Midbrain (tissue), 1 donor: ENCODE data around the gene GBP1.
"Not testable (repeated sequence)": the region's sequence is repeated elsewhere in the genome, so short reads cannot be mapped to it uniquely, and the experiment has no call there.

Experiments used
- DNase-seq: peaks from one replicate; lab custom pipeline; 2025; lab: John Stamatoyannopoulos, UW

Gene GBP1

DNA sequence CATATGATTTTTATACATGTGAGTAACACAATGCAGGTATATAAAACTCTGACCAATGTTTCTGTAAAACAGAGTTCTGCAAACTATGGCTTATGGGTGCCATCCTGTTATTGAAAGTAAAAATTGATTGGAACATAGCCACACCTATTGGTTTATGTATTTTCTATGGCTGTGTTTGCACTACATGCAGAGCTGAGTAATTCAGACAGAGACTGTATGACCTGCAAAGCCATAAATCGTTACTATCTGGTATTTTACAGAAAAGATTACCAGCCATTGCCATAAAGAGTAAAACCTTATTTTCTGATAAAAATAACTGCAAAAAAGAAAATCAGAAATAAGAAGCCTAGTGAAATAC is 13.1 kb downstream of the GBP1 start:
- DNase-seq, result no peak

DNA sequence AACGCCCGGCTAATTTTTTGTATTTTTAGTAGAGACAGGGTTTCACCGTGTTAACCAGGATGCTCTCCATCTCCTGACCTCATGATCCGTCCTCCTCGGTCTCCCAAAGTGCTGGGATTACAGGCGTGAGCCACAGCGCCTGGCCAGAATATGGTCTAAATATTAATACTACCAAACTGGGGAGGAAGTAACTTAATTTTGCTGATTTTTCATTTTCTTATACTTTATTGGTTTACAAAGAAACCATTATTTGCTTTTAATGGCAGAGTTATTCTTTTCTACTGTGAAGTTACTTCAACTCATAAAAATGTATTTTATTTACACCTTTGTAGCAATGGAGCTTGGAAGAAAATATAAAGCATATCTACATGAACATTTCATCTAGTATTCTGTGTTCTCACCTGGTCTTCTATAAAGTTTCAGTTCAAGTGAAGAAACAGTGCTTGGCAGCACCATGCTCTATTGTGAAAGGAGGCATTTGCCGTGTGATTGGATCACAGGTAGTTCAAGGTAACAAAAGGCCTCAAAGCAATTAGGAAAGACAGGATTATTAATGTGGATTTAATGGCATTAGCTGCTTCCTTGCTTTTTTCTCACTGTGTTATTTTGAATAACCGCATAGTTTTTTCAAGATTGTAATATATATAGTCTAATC is 13.6 kb downstream of the GBP1 start:
- DNase-seq, result no peak

DNA sequence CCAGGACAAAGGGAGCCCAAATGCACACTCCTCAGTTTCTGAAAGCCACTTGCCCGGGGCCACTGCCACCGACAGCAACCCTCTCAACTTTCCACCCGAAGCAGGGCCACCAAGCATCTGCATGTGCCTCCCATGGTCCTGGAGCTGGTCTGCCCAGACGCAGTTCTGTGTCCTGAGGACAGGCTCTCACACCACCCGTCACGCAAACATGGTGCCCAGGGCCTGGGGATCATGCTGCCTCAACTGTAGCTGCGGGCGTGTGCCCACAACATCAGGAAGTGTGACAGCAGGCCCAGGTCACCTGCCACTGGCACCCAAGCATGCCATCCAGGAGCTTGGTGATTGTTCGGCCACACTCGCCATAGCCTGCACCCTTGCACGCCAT is 14.4 kb downstream of the GBP1 start:
- DNase-seq, result no peak

DNA sequence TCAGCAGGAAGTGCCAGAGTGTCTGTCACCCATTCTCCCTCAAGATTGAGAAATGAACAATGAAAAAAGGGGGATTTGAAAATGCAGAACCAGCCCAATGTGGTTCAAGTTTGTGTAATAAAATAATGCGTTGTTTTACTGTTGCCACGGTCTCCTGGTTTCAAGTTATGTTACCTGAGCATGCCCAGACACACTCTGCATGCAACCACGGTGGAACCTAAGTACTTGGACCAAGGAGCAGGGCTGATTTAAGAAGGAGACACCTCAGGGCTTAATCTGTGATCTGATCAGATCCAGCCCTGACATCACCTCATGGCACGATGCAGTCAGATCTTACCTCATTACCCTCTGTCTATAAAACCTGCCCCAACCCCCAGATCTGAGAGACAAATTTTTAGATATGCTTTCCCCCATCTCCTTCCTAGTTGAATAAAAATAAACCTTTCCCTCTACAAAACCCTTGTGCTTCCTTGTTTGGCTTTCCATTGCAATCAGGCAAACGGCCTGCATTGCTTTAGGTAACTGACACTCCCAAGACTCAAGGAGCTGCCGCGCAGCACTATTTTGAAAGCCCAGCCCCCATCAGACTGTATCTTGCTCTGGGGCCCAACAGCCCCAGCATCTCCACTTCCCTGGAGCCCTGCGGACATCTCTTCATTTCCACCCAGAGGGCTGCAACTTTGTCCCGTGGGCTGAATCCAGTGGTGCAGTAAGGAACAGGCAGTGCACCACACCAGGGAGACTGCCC is 14.9 kb downstream of the GBP1 start:
- DNase-seq, result not testable (repeated sequence)

DNA sequence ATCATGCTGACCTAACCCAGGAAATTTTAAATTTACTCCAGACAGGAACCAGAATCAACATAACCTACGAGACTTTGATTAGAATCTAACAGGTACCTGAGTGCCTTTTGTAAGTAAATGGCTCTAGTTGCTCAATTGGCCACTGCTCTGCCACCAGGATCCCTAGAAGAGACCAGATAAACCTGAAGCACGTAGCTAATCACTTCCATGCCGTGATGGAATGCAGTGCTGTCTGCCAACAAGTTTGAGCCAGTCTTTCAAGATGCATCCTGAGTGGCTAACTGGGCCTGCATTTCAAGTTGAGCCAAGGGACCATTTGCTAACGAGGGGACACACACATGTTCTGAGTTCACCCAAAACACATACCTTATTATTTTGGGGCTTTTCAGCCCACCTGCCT is 15.8 kb downstream of the GBP1 start:
- not testable (repeated sequence) for DNase-seq

DNA sequence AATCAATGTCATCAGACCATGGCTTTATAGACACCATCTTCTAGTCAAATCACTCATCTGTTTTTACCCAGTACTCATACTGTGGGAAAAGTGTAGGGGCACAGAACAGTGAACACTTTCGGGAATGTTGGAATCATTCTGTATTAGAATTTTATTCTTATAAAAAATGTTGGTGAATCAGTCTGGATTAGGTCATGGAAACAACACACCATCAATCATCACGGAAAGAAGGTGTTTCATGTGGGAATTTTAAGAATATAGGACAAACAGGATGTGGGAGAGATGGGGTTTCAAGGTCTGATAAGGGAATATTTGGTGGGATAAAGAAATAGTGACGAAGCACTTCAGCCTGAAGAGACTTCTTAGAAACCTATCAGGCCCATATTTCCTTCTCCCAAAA is 17.3 kb downstream of the GBP1 start:
- no peak for DNase-seq

DNA sequence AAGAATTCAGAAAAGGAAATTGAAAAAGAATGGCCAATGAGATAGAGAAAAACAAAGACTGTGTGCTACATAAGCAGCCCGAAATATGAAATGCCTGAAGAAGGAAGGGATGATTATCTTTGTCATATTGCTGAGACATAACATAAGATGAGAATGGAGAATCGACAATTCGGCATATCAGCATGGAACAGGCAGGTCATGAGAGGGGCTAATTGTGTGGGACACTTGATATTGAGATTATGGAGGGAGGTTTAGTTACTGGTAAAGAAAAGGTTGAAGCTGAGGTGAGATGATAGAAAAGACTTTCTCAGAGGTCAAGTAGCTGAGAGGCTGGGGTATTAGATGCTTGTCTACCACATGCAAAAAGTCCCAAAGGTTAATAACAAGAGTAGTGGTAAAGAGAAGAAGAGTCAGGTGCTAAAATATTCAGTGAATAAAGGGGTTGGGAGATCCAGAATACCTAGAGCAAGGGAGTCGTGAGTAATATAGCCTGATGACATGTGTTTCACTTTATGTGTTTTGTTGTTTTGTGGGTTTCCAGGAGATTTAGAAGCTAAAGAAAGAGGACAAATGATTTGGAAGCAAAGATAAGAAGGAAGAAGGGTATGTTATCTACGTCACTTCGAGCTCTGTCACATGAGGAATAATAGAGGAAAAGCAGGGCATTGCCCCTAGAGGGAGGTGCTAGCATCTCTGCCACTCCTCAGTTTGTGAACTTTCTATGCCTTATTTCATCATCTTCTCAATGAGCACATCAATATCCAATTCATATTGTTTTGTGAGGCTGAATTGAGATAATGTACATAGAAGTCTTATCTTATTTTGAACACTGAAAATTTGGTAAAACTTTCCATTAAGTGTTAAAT is 18.5 kb downstream of the GBP1 start:
- DNase-seq, result not testable (repeated sequence)

DNA sequence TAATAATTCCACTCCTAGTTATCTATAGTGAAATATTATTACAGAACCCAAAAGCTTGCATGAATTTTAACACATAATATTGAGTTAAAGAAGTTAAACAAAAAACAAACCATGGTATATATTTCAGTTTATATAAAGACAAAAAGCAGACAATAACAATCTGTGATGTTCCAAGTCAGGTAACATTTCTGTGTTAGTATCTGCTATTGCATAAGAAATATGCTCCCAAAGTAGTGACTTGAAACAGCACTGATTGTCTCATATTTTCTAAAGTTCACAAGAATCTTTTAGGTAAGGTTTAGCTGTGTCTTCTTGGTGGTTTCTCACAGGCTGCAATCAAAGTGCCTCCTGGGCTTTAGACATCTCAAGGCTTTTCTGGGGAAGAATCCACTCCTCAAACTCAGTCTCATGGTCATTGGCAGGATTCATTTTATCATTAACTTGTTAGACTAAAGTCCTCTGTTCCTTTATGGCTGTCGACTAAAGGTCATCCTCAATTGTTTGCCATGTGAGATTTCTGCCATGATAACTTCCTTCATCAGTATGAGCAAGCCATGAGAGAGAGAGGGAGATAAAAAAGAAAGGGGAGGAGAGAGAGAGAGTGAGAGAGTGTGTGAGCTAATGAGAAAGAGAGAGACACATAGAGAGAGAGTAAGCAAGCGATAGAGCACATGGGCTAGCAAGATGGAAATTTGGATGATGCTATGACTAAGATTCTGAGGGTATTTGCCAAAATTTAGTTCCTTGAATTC is 19.9 kb downstream of the GBP1 start:
- DNase-seq, result no peak

DNA sequence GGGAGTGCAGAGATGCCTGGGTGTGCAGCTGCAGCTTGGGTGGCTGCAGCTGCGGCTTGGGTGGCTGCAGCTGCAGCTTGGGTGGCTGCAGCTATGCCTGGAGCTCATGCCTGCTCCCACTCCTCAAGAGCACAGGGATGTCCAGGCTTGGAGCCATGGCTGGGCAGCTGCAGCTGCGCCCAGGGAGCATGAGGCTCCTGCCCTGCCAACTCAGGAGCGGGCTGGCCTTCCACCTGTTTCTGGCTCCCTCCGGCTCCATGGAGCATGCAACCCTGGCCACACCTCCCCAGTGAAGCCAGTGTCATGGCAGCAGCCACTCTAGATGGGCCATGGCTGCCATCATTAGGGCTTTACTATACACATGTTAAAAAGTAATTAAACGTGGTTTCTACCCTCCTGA is 21.1 kb downstream of the GBP1 start:
- no peak for DNase-seq

DNA sequence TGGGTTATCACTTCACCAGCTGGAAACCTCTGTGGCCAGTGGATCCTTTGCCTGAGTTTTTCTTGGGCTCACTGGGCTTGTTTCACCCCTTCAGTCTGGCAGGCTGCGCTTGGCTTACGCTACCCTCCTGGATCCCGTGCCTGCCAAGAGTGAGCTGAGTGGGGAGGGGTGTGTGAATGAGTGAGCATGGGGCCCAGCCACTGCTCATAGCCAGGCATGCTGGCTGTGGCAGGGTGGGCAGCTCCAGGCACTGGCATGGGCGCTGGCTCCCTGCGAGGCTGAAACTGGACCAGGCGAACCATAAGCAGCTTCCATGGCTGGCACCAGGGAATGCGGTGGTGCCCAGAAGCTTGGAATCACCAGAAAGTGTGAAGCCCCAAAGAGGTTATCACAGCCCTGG is 22.5 kb downstream of the GBP1 start:
- DNase-seq, result no peak

DNA sequence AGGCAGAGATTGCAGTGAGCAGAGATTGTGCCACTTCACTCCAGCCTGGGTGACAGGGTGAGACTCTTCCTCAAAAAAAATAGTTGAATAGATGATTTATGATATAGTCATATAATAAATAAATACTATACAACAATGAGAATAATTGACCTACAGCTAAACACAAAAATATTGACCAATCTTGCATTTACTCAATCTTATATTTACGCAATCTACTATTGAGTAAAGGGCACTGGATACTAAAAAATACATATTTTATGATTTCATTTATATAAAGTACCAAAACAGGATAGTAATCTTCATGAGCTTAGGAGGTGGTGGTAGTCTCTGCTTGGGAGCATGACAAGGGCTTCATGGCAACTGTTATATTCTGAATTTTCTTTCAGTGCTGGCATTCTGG is 23.3 kb downstream of the GBP1 start:
- DNase-seq, result no peak

DNA sequence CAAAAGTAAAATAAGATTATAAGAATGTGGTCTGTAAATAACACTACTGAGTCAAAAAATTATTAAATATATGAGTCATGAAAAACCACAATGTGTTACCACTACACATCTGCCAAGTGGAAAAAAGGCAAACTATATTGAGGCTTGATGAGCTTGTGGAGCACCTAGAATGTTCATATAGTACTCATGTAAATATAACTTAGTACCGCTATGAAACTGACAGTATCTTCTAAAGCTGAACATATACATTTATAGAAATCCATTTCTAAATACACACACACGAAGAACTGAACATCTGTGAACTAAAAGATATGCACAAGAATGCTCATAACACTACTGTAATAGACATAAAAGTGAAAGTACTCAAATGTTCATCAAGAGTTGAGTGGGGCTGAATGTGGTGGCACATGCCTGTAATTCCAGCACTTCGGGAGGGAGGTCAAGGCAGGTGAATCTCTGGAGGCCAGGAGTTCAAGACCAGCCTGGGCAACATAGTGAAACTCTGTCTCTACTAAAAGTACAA is 23.8 kb downstream of the GBP1 start:
- DNase-seq, result no peak

DNA sequence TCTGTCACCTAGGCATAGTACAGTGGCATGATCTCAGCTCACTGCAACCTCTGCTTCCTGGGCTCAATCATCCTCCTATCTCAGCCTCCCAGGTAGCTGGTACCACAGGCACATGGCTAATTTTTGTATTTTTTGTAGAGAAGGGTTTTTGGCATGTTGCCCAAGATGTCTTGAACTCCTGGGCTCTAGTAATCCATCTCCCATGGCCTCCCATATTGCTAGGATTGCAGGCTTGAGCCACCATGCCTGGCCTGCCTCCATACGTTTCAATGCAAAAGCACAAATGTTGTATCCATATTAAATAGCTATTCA is 24.7 kb downstream of the GBP1 start:
- DNase-seq, result no peak

DNA sequence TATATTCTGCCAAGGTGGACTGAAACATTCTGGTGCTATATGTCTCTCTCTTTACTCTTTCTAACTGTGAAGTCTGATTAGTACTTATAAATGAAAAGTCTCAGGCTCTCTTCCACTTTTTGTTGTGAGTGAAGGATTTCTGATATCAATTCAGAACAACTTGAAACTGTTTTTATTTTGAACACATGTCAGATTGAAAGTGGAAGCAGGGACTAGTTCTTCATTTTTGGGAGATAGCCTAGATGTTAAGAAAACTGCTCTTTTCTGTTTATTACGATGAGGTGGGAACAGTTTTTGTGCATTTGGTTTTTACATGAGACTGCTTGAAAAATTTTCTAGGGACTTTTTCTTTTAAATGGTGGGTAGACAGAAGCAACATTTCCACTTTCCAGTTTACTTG is 27.8 kb downstream of the GBP1 start:
- no peak for DNase-seq

DNA sequence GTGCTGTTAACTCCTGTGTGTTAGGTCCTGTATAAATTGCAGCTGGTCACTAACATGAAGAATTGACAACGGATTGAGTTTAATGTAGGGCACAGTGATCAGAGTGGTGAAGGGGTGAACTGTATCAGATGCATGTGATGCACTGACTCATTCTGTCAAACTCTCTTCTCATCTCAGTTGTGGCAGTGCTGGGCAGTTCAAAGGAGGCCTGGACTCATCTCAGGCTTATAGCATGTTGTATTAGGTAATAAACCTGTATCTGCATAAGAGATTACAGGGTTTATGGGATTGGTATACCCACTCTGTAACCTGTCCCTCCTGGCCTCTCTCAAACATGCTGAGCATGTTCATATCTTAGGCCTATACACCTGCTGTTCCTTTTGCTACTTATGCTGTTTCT is 29.9 kb downstream of the GBP1 start:
- DNase-seq, result no peak

DNA sequence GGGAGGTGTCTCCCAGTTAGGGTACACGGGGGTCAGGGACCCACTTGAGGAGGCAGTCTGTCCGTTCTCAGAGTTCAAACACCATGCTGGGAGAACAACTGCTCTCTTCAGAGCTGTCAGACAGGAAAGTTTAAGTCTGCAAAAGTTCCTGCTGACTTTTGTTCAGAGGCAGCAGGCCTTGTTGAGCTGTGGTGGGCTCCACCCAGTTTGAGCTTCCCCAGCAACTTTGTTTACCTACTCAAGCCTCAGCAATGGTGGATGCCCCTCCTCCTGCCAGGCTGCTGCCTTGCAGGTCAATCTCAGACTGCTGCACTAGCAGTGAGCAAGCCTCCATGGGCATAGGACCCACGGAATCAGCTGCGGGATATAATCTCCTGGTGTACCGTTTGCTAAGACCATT is 31.0 kb downstream of the GBP1 start:
- DNase-seq, result not testable (repeated sequence)

DNA sequence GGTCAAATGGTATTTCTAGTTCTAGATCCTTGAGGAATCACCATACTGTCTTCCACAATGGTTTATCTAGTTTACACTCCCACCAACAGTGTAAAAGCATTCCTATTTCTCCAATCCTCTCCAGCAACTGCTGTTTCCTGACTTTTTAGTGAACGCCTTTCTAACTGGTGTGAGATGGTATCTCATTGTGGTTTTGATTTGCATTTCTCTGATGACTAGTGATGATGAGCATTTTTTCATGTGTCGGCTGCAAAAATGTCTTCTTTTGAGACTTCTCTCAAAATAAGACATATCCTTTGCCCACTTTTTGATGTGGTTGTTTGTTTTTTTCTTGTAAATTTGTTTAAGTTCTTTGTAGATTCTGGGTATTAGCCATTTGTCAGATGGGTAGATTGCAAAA is 36.0 kb downstream of the GBP1 start:
- DNase-seq, result not testable (repeated sequence)

DNA sequence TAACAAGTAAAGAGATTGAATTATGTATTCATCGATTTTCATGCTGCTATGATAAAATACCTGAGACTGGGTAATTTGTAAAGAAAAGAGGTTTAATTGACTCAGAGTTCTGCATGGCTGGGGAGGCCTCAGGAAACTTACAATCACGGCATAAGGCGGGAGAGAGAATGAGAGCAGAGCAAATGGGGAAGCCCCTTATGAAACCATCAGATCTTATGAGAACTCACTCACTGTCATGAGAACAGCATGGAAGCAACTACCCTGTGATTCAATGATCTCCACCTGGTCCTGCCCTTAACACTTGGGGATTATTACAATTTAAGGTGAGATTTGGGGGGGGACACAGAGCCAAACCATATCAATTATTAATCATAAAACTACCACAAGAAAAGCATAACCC is 39.1 kb downstream of the GBP1 start:
- no peak for DNase-seq

DNA sequence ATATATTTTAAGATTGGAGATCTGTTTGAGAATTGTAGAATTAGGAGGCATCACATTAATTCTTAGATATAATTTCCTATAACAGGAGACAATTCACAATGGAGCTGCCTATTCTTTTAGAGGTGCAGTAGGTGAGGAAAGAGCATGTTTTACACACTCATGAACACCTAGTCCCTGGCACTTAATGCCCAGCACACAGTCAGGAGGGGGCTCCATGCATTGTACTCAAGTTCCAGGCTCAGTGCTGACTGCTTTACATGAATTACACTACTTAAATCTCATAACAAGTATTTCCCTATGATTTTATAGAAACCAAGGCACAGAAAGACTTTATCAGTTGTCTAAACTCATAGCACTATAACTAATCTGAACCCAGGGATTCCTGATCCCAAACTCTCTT is 42.0 kb downstream of the GBP1 start:
- DNase-seq, result no peak

DNA sequence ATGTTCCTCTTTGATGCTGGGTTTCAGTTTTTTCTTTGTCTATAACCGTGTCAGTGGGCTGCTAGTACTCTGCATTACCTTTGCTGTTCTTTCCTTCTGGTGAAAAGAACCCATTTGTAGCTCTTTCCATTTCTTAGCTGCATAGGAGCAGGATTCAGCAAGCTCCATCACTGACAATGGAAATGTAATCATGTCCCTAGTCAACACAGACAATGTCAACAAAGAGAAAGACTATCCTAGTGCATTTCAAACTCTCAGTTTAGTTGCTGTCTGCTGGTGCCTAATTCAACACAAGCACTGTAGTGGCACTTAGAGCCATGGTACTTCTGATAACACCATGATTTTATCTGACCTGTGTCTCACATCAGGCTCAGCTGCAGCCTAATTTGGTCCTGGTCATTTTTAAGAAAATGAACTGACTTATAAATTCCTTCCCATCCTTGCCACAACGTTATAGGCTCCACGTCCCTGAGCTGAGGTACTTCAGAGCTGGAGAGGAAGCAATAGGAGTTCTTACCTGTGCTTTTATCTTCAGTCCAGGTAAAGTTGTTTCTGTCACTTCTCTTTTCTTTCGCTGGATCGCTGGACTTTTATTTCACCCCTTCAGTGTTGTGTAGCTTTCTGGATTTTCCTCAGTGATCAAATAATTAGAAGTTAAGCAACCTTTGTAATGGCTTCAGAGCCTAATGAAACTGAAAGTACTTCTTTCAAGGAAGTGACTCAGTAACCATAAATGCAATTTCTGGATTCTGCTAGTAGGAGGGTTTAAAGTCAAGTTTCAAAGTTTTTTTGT is 42.6 kb downstream of the GBP1 start, which contains the start of gene GBP3:
Gene GBP3, minus strand, starts transcription at position 700 of the 793 bp plus-strand sequence. CDS start 2,145 bp downstream, outside the sequence.
- DNase-seq, result no peak

DNA sequence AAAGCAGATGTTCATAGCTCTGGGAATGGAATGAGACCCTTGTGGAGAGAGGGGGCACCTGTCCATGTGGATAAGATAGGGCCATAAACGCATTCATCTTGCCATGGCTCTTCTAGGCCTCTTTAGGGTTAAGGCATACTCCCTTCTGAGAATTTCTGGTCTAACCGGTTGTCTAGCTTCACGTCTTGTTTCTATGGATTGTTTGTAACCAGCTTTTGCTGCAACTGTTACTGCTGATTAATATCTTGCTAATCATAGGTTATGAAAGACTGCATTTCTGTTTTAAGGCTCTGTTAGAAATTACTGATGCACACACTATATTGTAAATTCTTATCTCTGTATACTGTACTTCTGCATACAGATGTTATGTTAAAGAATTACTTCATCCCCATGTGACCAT is 46.7 kb downstream of the GBP1 start:
- DNase-seq, result not testable (repeated sequence)
